Esophagus muscularis mucosa (tissue), 4 donors: ENCODE measurements around the gene PEX10.

ENCODE experiments used
- CTCF ChIP-seq, 3 experiments: fragments of 200-600 bp in 2 of 3; fragments of 450-650 bp in 1 of 3; sonication (generic) in 2 of 3; IDR thresholded peaks; one replicate each; pipeline ENCODE4 v1.5.1; 2017 to 2019; ENCODE audit warnings: antibody characterized with exemption in 3 of 3, mild to moderate bottlenecking in 2 of 3, moderate library complexity in 1 of 3
- EP300 ChIP-seq: sonication (generic); formaldehyde crosslinking; IDR thresholded peaks from one replicate; pipeline ENCODE4 v1.6.1; 2017; ENCODE audit warnings: antibody characterized with exemption
- POLR2A ChIP-seq: fragments of 450-650 bp; IDR thresholded peaks from one replicate; pipeline ENCODE4 v1.6.1; 2017; ENCODE audit warnings: antibody characterized with exemption, moderate library complexity, mild to moderate bottlenecking, low read depth

GRCh38 chr1:2435091-2435490 is 22.7 kb upstream of the PEX10 start:
- TF ChIP-seq CTCF (IDR thresholded peaks at IDR 0.05) (no peak), POLR2A (no peak), EP300 (no peak)
